T1000 (cell line): ENCODE measurements around the gene CAAP1.
"Not testable (repeated sequence)": the region's sequence is repeated elsewhere in the genome, so short reads cannot be mapped to it uniquely, and the experiment has no call there.

Source experiments
- DNase-seq: peaks from one replicate; lab custom pipeline; 2025; ENCODE audit warnings: mixed read lengths; lab: John Stamatoyannopoulos, UW

Gene CAAP1

DNA sequence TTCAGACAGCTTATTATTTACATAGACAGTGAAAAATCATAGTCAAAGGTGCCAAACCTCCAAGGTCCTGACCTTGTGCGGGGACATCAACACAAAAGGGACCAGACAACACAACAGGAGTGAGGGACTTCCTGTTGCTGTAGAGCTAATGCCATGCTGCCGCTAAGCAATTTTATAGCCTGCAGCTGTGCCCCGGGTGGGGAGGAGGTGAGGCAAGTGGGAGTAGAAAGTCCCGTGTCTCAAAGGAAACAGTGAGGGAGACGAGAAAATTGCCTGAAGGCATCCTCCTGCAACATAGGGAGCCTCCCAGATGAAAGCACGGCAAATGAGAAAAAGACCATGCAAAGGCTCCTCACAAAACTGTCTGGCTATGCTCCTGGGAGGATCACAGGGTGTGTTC is 58.8 kb downstream of the CAAP1 start:
- DNase-seq: no peak

DNA sequence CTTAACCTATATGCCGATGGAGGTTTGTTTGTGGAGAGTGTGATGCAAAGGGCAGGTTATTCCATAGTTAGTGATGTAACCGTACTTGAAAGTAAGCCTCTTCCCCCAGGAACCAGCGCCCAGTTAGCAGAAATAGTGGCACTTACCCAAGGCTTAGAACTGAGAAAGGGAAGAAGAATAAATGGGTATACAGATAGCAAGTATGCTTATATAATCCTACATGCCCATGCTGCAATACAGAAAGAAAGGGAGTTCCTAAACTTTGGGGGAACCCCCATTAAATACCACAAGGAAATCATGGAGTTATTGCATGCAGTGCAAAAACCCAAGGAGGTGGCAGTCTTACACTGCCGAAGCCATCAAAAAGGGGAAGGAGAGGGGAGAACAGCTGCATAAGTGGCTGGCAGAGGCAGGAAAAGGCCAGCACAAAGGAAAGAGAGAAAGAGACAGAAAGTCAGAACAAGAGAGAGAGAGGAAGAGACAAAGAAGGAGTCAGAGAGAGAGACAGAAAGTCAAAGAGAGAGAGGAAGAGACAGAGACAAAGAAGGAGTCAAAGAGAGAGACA is 64.1 kb downstream of the CAAP1 start:
- not testable (repeated sequence) for DNase-seq

DNA sequence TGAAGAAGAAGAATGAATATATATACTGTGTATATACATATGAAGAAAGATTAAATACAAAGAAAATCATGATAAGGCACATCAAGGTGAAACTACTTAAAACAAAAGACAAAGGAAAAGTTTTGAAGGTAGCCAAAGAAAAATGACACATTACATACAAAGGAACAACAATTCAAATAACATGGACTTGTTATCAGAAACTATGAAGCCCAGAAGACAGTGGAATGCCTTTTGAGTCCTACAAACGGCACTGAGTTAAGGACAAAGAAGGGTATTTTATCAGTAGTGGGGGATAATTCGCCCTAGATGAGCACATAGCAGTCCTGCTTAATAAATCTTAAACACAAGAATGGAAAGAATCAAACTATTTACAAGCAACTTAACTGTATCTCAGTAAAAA is 77.8 kb downstream of the CAAP1 start:
- DNase-seq: no peak

- DNase-seq: no peak
Observed at GRCh38 chr9:26813247-26813646, 79.4 kb downstream of the CAAP1 start.

DNA sequence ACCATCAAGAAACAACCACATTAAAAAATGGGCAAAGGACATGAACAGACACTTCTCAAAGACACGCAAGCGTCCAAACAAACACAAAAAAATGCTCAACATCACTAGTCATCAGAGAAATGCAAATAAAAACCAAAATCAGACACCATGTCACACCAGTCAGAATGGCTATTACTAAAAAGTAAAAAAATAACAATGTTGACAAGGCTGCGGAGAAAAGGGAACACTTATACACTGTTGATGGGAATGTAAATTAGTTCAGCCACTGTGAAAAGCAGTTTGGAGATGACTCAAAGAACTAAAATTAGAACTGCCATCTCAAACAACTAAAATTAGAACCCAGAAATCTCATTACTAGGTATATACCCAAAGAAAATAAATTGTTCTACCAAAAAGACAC is 80.4 kb downstream of the CAAP1 start:
- no peak for DNase-seq

DNA sequence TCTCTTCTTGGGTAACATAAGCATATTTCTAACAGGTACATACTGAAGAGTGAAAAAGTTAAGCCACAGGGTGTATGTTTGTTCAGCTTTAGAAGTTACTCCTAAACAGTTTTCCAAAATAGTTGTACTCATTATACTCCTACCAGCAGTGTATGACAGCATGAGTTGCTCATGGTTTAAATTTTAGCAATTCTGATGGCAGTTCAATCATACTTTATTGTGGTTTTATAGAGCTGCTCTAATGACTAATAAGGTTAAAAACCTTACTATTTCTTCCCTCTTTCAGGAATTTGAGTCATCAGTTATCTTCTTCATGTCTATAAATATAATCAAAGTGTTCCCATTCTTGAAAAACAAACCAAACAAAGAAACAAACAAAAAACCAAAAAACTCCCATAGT is 81.5 kb downstream of the CAAP1 start:
- DNase-seq: no peak

DNA sequence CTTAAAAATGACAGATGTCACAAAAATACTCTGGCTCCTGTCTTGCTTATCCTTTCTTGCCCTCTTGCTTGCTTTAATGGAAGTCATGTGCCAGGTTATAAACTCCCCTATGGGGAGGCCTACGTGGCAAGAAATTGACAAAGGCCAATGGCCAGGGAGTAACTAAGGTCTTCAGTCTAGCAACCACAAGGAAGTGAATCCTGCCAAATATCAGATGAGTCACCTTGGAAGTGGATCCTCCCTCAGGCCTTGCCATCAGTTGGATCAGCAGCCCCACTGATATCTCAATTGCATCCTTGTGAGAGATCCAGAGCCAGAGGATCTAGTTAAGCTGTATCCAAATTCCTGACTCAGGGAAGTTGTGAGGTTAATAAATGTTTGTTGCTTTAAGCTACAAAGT is 82.8 kb downstream of the CAAP1 start:
- DNase-seq: peak; percentile 15

- no peak for DNase-seq
Observed at GRCh38 chr9:26807161-26807560, 85.4 kb downstream of the CAAP1 start.

- DNase-seq: no peak
Observed at GRCh38 chr9:26802921-26803320, 89.7 kb downstream of the CAAP1 start.

GRCh38 chr9:26801772-26802171 is 90.8 kb downstream of the CAAP1 start:
- DNase-seq: no peak

DNA sequence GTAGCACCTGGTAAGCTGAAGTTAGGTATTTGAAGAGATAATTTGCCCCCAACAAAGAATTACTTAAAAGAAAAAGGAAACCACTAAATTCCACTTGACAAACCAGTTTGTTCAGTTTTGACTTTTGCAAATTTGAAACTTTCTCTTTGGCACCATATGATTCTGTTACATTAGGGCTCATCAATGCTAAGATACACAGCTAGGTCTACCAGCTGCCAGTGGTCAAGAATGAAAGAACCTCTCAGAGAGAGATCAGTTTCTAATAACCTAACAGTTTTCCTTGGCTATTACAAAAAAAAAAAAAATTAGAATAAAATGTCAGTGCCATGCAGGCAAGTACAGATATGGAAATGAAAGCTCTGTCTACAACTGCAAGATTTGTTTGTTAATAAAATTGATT is 92.3 kb downstream of the CAAP1 start:
- no peak for DNase-seq

GRCh38 chr9:26791274-26791673 is 101.3 kb downstream of the CAAP1 start:
- DNase-seq: no peak
